Thyroid gland (tissue), 4 donors: ENCODE measurements around the gene PANX2. TPM values are rescaled to one million over a fixed set of nuclear protein-coding genes. Genes with fewer than 3 reads are reported as not detected.
A peak's percentile ranks its signal among the peaks of the same experiment; 100 is the strongest.

ENCODE experiments used
- DNase-seq, 2 donors: peaks; one replicate each; pipeline ENCODE4 v3.0.0-alpha.2; 2019
- H3K27ac ChIP-seq, 3 donors: fragments of 200-600 bp; sonication (generic); 1 replicate in 2 of 3; 2 replicates in 1 of 3; pipeline ENCODE4 v1.5.1; 2016 to 2019; ENCODE audit warnings: mild to moderate bottlenecking in 1 of 3, moderate library complexity in 1 of 3
- H3K27me3 ChIP-seq: fragments of 200-600 bp; sonication (generic); one replicate; pipeline ENCODE4 v1.5.1; 2019
- H3K36me3 ChIP-seq, 2 donors: fragments of 200-600 bp; sonication (generic); one replicate each; pipeline ENCODE4 v1.5.1; 2016 to 2019
- H3K4me1 ChIP-seq, 2 donors: fragments of 200-600 bp; sonication (generic); one replicate each; pipeline ENCODE4 v1.5.1; 2017 to 2019
- H3K4me3 ChIP-seq, 3 donors: fragments of 200-600 bp; sonication (generic); replicated peaks in 1 of 3; 1 replicate in 2 of 3; 2 replicates in 1 of 3; pipeline ENCODE4 v1.5.1; 2016; ENCODE audit warnings: mild to moderate bottlenecking in 1 of 3
- H3K9me3 ChIP-seq: fragments of 200-600 bp; sonication (generic); one replicate; pipeline ENCODE4 v1.5.1; 2017
- CTCF ChIP-seq, 6 experiments: fragments of 200-600 bp in 3 of 6; fragments of 450-650 bp in 3 of 6; sonication (generic) in 3 of 6; IDR thresholded peaks; one replicate each; pipeline ENCODE4 v1.5.1; 2016 to 2019; ENCODE audit warnings: antibody characterized with exemption in 6 of 6, mild to moderate bottlenecking in 2 of 6, inconsistent platforms in 1 of 6, moderate library complexity in 1 of 6
- POLR2A ChIP-seq, 2 donors: fragments of 450-650 bp; IDR thresholded peaks; one replicate each; pipeline ENCODE4 v1.6.1; 2017; ENCODE audit warnings: antibody characterized with exemption in 2 of 2, mild to moderate bottlenecking in 2 of 2, moderate library complexity in 1 of 2
- WGBS, 2 donors: methylation state at CpG; one replicate each; pipeline ENCODE4 v1.1.5; 2017; 5-methylcytosine and 5-hydroxymethylcytosine counted together
- intact Hi-C: fragments of 100-400 bp; cut with DNase I; formaldehyde crosslinking; loops from one replicate; pipeline ENCODE4 v1.15.1; 2023
- total RNA-seq, 4 donors: library from RNA; depleted of rRNA; stranded (reverse); fragments of >200 nt; gene quantifications; one replicate each; pipeline ENCODE4 v1.2.3, GENCODE V29; 2016

The PANX2 gene
- total RNA-seq, 4 donors from 2014 or later = 9.0 to 12.1 (median 10.9) TPM

GRCh38 chr22:50138041-50138440 is 32.5 kb upstream of the PANX2 start:
- H3K4me3 ChIP-seq = no peak overlapping the region
- H3K27me3 ChIP-seq = no peaks in the 10 kb centered on the region
- no peak overlapping the region for H3K27ac ChIP-seq
- H3K4me1 ChIP-seq = peaks cover 15 to 16% of the 10 kb centered on the region in 2 donors
- intact Hi-C loops = no loop called here
- H3K36me3 ChIP-seq = no peaks in the 10 kb centered on the region
- no peaks in the 10 kb centered on the region for H3K9me3 ChIP-seq
- TF ChIP-seq CTCF (IDR thresholded peaks at IDR 0.05) = no peak
- no peak for TF ChIP-seq POLR2A (IDR thresholded peaks at IDR 0.05)
- DNase-seq = no peak
- WGBS, 2 donors = 79 to 81% methylated on average over 4 of the region's 4 CpGs

- H3K36me3 ChIP-seq = no peaks in the 10 kb centered on the region
- WGBS, 2 donors = 85 to 88% methylated on average over 9 of the region's 9 CpGs
These were observed 31.5 kb upstream of the PANX2 start for GRCh38 chr22:50138988-50139387.

GRCh38 chr22:50139843-50140415 is 30.6 kb upstream of the PANX2 start:
- intact Hi-C loops = no loop called here
- 80 to 91% methylated on average over 15 of the region's 15 CpGs for WGBS, 2 donors

More at GRCh38 chr22:50138988-50139387, 31.5 kb upstream of the PANX2 start:
- no peak for DNase-seq
- intact Hi-C loops = no loop called here
- H3K9me3 ChIP-seq = no peaks in the 10 kb centered on the region
- no peaks in the 10 kb centered on the region for H3K27me3 ChIP-seq
- H3K27ac ChIP-seq = no peak overlapping the region
- TF ChIP-seq POLR2A (IDR thresholded peaks at IDR 0.05) (no peak), CTCF (IDR thresholded peaks at IDR 0.05) (no peak)
- H3K4me1 ChIP-seq = peaks cover 15 to 16% of the 10 kb centered on the region in 2 donors
- no peak overlapping the region for H3K4me3 ChIP-seq

GRCh38 chr22:50140615-50141014 is 29.9 kb upstream of the PANX2 start:
- intact Hi-C loops = no loop called here
- TF ChIP-seq CTCF (IDR thresholded peaks at IDR 0.05) = no peak
- no peak for TF ChIP-seq POLR2A (IDR thresholded peaks at IDR 0.05)
- 85 to 86% methylated on average over 3 of the region's 3 CpGs for WGBS, 2 donors
- Histone ChIP-seq H3K4me1 (peaks cover 15 to 16% of the 10 kb centered on the region in 2 donors), H3K27ac (no peak overlapping the region), H3K9me3 (no peaks in the 10 kb centered on the region), H3K36me3 (no peaks in the 10 kb centered on the region), H3K4me3 (no peak overlapping the region), H3K27me3 (no peaks in the 10 kb centered on the region)
- DNase-seq = no peak

More at GRCh38 chr22:50139843-50140415, 30.6 kb upstream of the PANX2 start:
- Histone ChIP-seq H3K4me3 (no peak overlapping the region), H3K36me3 (no peaks in the 10 kb centered on the region), H3K27me3 (no peaks in the 10 kb centered on the region), H3K9me3 (no peaks in the 10 kb centered on the region), H3K4me1 (peaks cover 15 to 16% of the 10 kb centered on the region in 2 donors), H3K27ac (no peak overlapping the region)
- no peak for DNase-seq
- TF ChIP-seq CTCF (IDR thresholded peaks at IDR 0.05) = no peak
- no peak for TF ChIP-seq POLR2A (IDR thresholded peaks at IDR 0.05)

- Histone ChIP-seq H3K27me3 (no peaks in the 10 kb centered on the region), H3K4me1 (peaks cover 14% of the 10 kb centered on the region in 2 donors), H3K36me3 (no peaks in the 10 kb centered on the region), H3K27ac (peak overlapping the region in 1 of 3 donors; percentile 4), H3K4me3 (no peak overlapping the region), H3K9me3 (no peaks in the 10 kb centered on the region)
- WGBS, 2 donors = 72 to 81% methylated on average over 6 of the region's 6 CpGs
- no peak for TF ChIP-seq POLR2A (IDR thresholded peaks at IDR 0.05)
- no peak for TF ChIP-seq CTCF (IDR thresholded peaks at IDR 0.05)
- DNase-seq = no peak
- intact Hi-C loops = no loop called here
These were observed 29.1 kb upstream of the PANX2 start for GRCh38 chr22:50141462-50141861.
